Lung (tissue), 12 donors: ENCODE data around the gene ZNF382. TPM values are rescaled to one million over a fixed set of nuclear protein-coding genes. Genes with fewer than 3 reads are reported as not detected.

ENCODE experiments used
- ATAC-seq: fragments of 200-7000 bp; cut with Tn5 transposase; one replicate; pipeline ENCODE4 v1.9.1; 2020; ENCODE audit warnings: moderate number of reproducible peaks; ENCODE audit not compliant: insufficient read depth, low FRiP score
- DNase-seq, 3 donors: peaks; one replicate each; pipeline ENCODE4 v3.0.0-alpha.2; 2013 to 2017
- H3K27ac ChIP-seq, 2 donors: one replicate each; pipeline ENCODE4 v1.5.1; 2013; ENCODE audit warnings: mild to moderate bottlenecking in 2 of 2, moderate library complexity in 2 of 2, control low read depth in 1 of 2, inconsistent platforms in 1 of 2, low read depth in 1 of 2, low read length in 1 of 2
- H3K27me3 ChIP-seq, 3 donors: one replicate each; pipeline ENCODE4 v1.5.1; 2013; ENCODE audit warnings: low read length in 2 of 3; ENCODE audit not compliant: control insufficient read depth in 3 of 3, insufficient read depth in 3 of 3
- H3K36me3 ChIP-seq, 4 donors: one replicate each; pipeline ENCODE4 v1.5.1; 2013; ENCODE audit warnings: low read length in 4 of 4, mild to moderate bottlenecking in 1 of 4, moderate library complexity in 1 of 4; ENCODE audit not compliant: control insufficient read depth in 4 of 4, insufficient read depth in 4 of 4
- H3K4me1 ChIP-seq, 5 donors: one replicate each; pipeline ENCODE4 v1.5.1; 2013; ENCODE audit warnings: low read length in 5 of 5, mild to moderate bottlenecking in 2 of 5, moderate library complexity in 1 of 5; ENCODE audit not compliant: control insufficient read depth in 5 of 5, insufficient read depth in 5 of 5
- H3K4me3 ChIP-seq: one replicate; pipeline ENCODE4 v1.5.1; 2013; ENCODE audit warnings: mild to moderate bottlenecking, control low read depth, moderate library complexity
- H3K9ac ChIP-seq, 2 donors: one replicate each; pipeline ENCODE4 v1.5.1; 2013; ENCODE audit warnings: low read length in 2 of 2, control low read depth in 1 of 2; ENCODE audit not compliant: insufficient read depth in 1 of 2
- H3K9me3 ChIP-seq, 4 donors: one replicate each; pipeline ENCODE4 v1.5.1; 2013; ENCODE audit warnings: low read length in 3 of 4, mild to moderate bottlenecking in 1 of 4, moderate library complexity in 1 of 4; ENCODE audit not compliant: control insufficient read depth in 4 of 4, insufficient read depth in 3 of 4
- CTCF ChIP-seq: IDR thresholded peaks from 2 replicates; pipeline ENCODE4 v1.5.1; 2012; ENCODE audit warnings: mild to moderate bottlenecking; ENCODE audit errors: control extremely low read depth, extremely low read depth
- WGBS, 2 donors: extraction: QIAGEN DNeasy Blood & Tissue Kit; methylation state at CpG; one replicate each; pipeline ENCODE4 v1.1.7; 2013; 5-methylcytosine and 5-hydroxymethylcytosine counted together
- polyA plus RNA-seq, 2 donors: library from polyadenylated mRNA; stranded (reverse); fragments of 200-250 nt; gene quantifications; one replicate each; pipeline ENCODE4 v1.2.1, GENCODE V29; 2013
- total RNA-seq, 2 donors: library from RNA; depleted of rRNA in 1 of 2; stranded (reverse); fragments of >200 nt in 1 of 2; gene quantifications; one replicate each; pipeline ENCODE4 v1.2.1, GENCODE V29; 2014 to 2021
- donor health status: control.
- donor health status: control.
- donor health status: Bipolar disorder and iron deficiency.
- donor health status: healthy.
- donor health status: DM: yes; HTN: yes; CAD: no.

ZNF382 gene
- total and polyA plus RNA-seq, 4 donors: 0.93 to 16.9 (median 4.0) TPM

DNA sequence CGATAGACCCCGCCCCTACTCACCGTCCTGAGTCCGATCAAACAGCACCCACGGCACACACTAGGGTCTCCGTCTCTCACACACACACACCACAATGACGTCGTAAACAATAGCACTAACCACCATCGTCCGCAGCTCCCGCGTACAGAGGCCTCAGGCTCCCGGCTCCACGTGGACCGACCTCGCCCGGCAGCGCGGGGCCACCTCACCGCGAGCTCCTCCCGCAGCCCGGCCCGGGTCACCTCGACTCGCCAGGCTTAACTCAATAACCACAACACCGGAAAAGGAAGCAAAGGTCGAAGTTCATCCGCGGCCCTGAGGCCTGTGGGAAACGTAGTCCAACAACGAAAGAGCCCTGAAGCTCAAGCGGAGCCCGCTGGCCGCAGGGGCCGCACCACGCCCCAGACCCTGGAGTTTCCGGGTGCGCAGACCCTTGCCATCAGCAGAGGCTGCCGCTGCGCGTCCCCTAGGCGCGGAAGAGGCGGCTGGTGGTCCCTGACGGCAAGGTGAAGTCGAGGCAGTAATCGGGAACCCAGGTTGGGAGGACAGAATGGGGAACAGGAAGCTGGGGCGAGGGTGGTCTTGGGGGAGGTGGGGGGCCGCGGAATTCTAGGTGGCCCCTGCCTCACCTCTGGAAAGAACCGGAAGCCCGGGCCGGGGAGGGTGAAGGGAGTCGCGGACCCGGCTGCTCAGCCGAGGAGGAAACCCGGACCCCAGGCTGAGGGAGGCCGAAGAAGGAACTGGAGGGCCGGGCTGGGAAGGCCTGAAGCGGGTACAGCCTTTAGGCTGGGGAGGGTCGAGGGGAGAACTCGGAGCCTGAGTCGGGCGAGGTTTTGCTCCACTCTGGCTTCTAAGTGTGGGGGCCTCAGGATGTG, 31.9 kb upstream of the ZNF382 start, which contains the start of gene ZNF529:
Gene ZNF529, minus strand, starts transcription at position 273 of the 875 bp plus-strand sequence. CDS start 946 bp downstream, outside the sequence.
- H3K4me3 ChIP-seq: peak within 1 kb of the TSS; percentile 96
- H3K36me3 ChIP-seq: peaks cover 12 to 24% (median 16%) of the 10 kb centered on the region in 4 donors
- DNase-seq (peak; percentile 95 to 97 (median 97)), ATAC-seq (peak; percentile 96)
- H3K27me3 ChIP-seq: no peaks in the 10 kb centered on the region
- TF ChIP-seq CTCF: no peak
- WGBS, 2 donors: 0 to 1% methylated on average over 63 to 66 of the region's 66 CpGs
- H3K4me1 ChIP-seq: peaks cover 4 to 20% (median 9%) of the 10 kb centered on the region in 5 donors
- H3K9me3 ChIP-seq: peaks cover 0 to 15% (median 2%) of the 10 kb centered on the region in 4 donors
- H3K9ac ChIP-seq: peak within 1 kb of the TSS; percentile 89 to 95
- H3K27ac ChIP-seq: peak within 1 kb of the TSS; percentile 94 to 95

- peaks cover 0 to 16% (median under 1%) of the 10 kb centered on the region in 4 donors for H3K9me3 ChIP-seq
- TF ChIP-seq CTCF: no peak
- WGBS, 2 donors: 27 to 32% methylated on average over 18 of the region's 18 CpGs
- H3K9ac ChIP-seq: peak overlapping the region; percentile 89 to 95
- DNase-seq: peak; percentile 17 to 68 (median 63)
- H3K4me1 ChIP-seq: peaks cover 4 to 20% (median 9%) of the 10 kb centered on the region in 5 donors
- H3K27me3 ChIP-seq: no peaks in the 10 kb centered on the region
- peaks cover 12 to 23% (median 20%) of the 10 kb centered on the region in 4 donors for H3K36me3 ChIP-seq
- ATAC-seq: peak; percentile 7
- H3K27ac ChIP-seq: peak overlapping the region; percentile 94 to 95
- peak overlapping the region; percentile 96 for H3K4me3 ChIP-seq
Observed at GRCh38 chr19:36573895-36574720, 31.0 kb upstream of the ZNF382 start.

GRCh38 chr19:36574741-36575140, 30.4 kb upstream of the ZNF382 start:
- no peak for TF ChIP-seq CTCF
- Histone ChIP-seq H3K27ac (no peak overlapping the region), H3K27me3 (no peaks in the 10 kb centered on the region), H3K9ac (peak overlapping the region in 1 of 2 donors; percentile 95), H3K4me3 (no peak overlapping the region), H3K9me3 (peaks cover 0 to 16% (median 1%) of the 10 kb centered on the region in 4 donors), H3K36me3 (peaks cover 18 to 27% (median 20%) of the 10 kb centered on the region in 4 donors), H3K4me1 (peaks cover 4 to 20% (median 9%) of the 10 kb centered on the region in 5 donors)
- WGBS, 2 donors: 51 to 75% methylated on average over 2 of the region's 2 CpGs
- DNase-seq: peak in 2 of 3 donors; percentile 73 to 78
- ATAC-seq: no peak
